ENCODE measurements around the gene KIRREL1.
A peak's percentile ranks its signal among the peaks of the same experiment; 100 is the strongest.

Gene KIRREL1

DNA sequence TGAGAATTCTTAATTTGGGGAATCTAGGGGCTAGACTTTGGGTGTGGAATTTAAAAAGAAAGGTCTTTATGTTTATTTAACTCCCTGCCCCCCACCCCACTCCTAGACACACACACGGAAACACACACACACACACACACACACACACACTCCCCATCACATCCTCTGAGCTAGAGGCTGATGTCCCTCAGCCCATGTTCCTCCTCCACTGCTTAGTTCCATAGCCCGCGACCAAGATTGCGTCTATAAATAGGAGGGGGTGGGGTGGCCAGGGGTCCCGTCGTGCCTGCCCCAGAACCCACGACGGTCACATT is 655 bp upstream of the KIRREL1 start:
- H3K9me2 ChIP-seq (ENCODE audit: low read depth, low read length), result no peaks in the 10 kb centered on the region
- H2AFZ ChIP-seq (ENCODE audit: low read length), result no peak overlapping the region
- no peak overlapping the region for H3K4me3 ChIP-seq (ENCODE audit: low read depth, low read length, poor library complexity, severe bottlenecking)
- H3F3A ChIP-seq (ENCODE audit: insufficient read depth, low read length), result no peaks in the 10 kb centered on the region
- H4K20me1 ChIP-seq (ENCODE audit: insufficient read depth, low read length), result no peaks in the 10 kb centered on the region
- no peaks in the 10 kb centered on the region for H3K36me3 ChIP-seq (ENCODE audit: insufficient read depth, low read length)
- H3K27me3 ChIP-seq (ENCODE audit: insufficient read depth, low read length), result peaks cover 4% of the 10 kb centered on the region
- no peaks in the 10 kb centered on the region for H3K9me3 ChIP-seq (ENCODE audit: low read length)
- peaks cover 8% of the 10 kb centered on the region for H3K4me1 ChIP-seq (ENCODE audit: insufficient read depth, low read length, severe bottlenecking)
- H3K9ac ChIP-seq (ENCODE audit: low read length), result no peak overlapping the region
- no peak for TF ChIP-seq EZH2 (IDR thresholded peaks at IDR 0.05; ENCODE audit: borderline replicate concordance, low read length)
- no peak for TF ChIP-seq CTCF (IDR thresholded peaks at IDR 0.05; ENCODE audit: low read length)
- H3K79me2 ChIP-seq (ENCODE audit: insufficient read depth, low read length), result no peaks in the 10 kb centered on the region
- H3K27ac ChIP-seq (ENCODE audit: low read depth, low read length, poor library complexity, severe bottlenecking), result no peak overlapping the region
- H3K4me2 ChIP-seq (ENCODE audit: low read length), result peak overlapping the region; percentile 32; the same call in 1 of the 2 replicates

- TF ChIP-seq CTCF (IDR thresholded peaks at IDR 0.05; ENCODE audit: low read length) (no peak), EZH2 (IDR thresholded peaks at IDR 0.05; ENCODE audit: borderline replicate concordance, low read length) (no peak)
- H3K9me2 ChIP-seq (ENCODE audit: low read depth, low read length), result no peaks in the 10 kb centered on the region
- no peaks in the 10 kb centered on the region for H3F3A ChIP-seq (ENCODE audit: insufficient read depth, low read length)
- no peaks in the 10 kb centered on the region for H4K20me1 ChIP-seq (ENCODE audit: insufficient read depth, low read length)
- H3K36me3 ChIP-seq (ENCODE audit: insufficient read depth, low read length), result no peaks in the 10 kb centered on the region
- no peaks in the 10 kb centered on the region for H3K9me3 ChIP-seq (ENCODE audit: low read length)
- H3K79me2 ChIP-seq (ENCODE audit: insufficient read depth, low read length), result no peaks in the 10 kb centered on the region
- H2AFZ ChIP-seq (ENCODE audit: low read length), result no peak overlapping the region
- no peak overlapping the region for H3K9ac ChIP-seq (ENCODE audit: low read length)
- peaks cover 8% of the 10 kb centered on the region for H3K4me1 ChIP-seq (ENCODE audit: insufficient read depth, low read length, severe bottlenecking)
- H3K27ac ChIP-seq (ENCODE audit: low read depth, low read length, poor library complexity, severe bottlenecking), result no peak overlapping the region
- no peak overlapping the region for H3K4me3 ChIP-seq (ENCODE audit: low read depth, low read length, poor library complexity, severe bottlenecking)
- peak overlapping the region; percentile 32; the same call in 1 of the 2 replicates for H3K4me2 ChIP-seq (ENCODE audit: low read length)
- H3K27me3 ChIP-seq (ENCODE audit: insufficient read depth, low read length), result peaks cover 4% of the 10 kb centered on the region
These were observed 617 bp downstream of the KIRREL1 start for GRCh38 chr1:157993918-157994605.

- Histone ChIP-seq H3K4me2 (ENCODE audit: low read length) (no peak overlapping the region), H3K9me2 (ENCODE audit: low read depth, low read length) (no peaks in the 10 kb centered on the region), H3K4me3 (ENCODE audit: low read depth, low read length, poor library complexity, severe bottlenecking) (no peak overlapping the region), H3K4me1 (ENCODE audit: insufficient read depth, low read length, severe bottlenecking) (peaks cover 8% of the 10 kb centered on the region), H3K9ac (ENCODE audit: low read length) (no peak overlapping the region), H3K36me3 (ENCODE audit: insufficient read depth, low read length) (no peaks in the 10 kb centered on the region), H3F3A (ENCODE audit: insufficient read depth, low read length) (no peaks in the 10 kb centered on the region), H3K27ac (ENCODE audit: low read depth, low read length, poor library complexity, severe bottlenecking) (no peak overlapping the region), H3K79me2 (ENCODE audit: insufficient read depth, low read length) (no peaks in the 10 kb centered on the region), H3K9me3 (ENCODE audit: low read length) (no peaks in the 10 kb centered on the region), H2AFZ (ENCODE audit: low read length) (no peak overlapping the region), H4K20me1 (ENCODE audit: insufficient read depth, low read length) (no peaks in the 10 kb centered on the region), H3K27me3 (ENCODE audit: insufficient read depth, low read length) (peaks cover 4% of the 10 kb centered on the region)
- no peak for TF ChIP-seq EZH2 (IDR thresholded peaks at IDR 0.05; ENCODE audit: borderline replicate concordance, low read length)
- no peak for TF ChIP-seq CTCF (IDR thresholded peaks at IDR 0.05; ENCODE audit: low read length)
These were observed 1.5 kb downstream of the KIRREL1 start for GRCh38 chr1:157994704-157995582.
